Stromal cell of bone marrow (primary cell): ENCODE measurements around the gene LFNG.

Source experiments
- DNase-seq: peaks from one replicate; pipeline ENCODE4 v3.0.0-alpha.2; 2012; ENCODE audit warnings: low read depth

The LFNG gene

DNA sequence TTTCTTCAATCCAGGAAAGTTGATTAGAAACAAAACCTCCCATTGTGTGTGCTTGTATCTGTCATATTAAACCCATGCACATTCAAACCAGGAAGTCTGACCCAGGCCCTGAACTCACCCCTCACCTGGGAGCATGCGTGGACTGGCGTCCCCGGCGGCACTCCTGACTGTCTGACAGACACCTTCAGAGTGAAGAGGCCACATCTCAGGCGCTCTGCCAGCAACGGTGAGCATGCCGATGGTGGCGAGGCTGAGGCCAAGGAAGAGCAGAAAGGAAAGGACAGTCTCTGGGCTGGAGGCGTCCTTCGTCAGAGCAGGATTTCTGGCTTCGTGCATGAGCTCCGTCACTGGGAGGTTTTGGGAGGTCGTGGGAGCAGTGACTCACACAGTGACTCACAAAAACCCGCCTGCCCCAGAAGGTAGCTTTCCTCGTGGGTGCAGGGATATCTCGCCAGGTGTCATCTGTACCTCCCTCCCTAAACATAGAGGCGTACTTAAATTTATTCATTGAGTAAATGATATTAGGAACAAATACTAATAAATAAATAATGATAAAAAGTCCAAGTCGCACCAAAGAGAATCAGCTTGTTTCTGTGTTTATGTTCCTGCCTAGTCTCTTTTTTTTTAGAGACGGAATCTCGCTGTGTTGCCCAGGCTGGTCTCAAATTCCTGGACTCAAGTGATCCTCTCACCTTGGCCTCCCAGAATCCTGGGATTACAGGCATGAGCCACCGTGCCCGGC is 52.7 kb downstream of the LFNG start:
- DNase-seq: no peak

DNA sequence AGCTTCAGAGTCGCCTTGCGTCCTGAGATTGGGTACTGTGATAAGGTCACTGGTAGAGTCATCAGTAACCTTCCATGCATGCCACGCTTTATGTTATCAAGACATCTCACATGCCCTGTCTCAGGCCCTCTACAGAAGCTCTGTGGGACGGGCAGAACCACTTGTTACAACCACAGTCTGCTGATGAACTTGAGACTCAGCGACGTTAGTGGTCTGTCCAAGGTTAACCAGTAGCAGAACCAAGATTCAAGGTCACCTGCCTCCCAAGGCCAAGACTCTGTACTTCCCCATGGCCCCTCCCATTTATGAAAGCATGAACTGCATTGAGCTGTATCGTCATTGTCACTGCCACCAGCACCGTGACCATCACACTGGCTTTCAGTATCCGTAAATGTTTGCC is 54.2 kb downstream of the LFNG start:
- no peak for DNase-seq

- DNase-seq: no peak
Observed at GRCh38 chr7:2575046-2575732, 55.6 kb downstream of the LFNG start.

DNA sequence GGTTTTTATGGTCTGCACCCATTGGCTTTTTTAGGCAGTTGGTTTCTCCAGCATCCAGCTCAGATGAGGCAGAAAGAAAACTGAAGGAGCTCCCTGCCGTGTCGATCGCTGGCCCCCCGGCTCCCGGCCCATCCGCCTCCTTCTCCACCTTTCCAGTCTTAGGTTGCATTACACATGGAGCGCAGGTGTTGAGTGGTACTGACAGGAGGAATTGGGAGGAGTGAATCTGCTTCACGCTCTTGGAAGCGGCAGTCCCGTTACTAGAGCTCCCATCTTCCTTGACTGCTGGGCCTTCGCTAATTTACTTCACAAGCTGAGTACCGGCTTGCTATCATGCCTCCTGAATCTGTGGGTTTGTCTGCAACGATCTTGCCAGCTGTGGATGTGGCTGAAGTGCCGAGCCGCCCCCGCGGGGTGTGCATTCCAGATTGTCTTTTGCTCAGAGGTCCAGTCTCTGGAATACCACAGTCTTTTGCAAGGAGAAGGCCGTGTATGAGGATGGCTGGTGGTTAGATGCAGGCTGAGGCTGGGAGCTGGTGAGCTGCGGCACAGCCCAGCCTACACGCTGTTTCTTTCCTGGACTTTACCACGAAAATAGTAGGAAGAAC is 56.3 kb downstream of the LFNG start:
- no peak for DNase-seq

DNA sequence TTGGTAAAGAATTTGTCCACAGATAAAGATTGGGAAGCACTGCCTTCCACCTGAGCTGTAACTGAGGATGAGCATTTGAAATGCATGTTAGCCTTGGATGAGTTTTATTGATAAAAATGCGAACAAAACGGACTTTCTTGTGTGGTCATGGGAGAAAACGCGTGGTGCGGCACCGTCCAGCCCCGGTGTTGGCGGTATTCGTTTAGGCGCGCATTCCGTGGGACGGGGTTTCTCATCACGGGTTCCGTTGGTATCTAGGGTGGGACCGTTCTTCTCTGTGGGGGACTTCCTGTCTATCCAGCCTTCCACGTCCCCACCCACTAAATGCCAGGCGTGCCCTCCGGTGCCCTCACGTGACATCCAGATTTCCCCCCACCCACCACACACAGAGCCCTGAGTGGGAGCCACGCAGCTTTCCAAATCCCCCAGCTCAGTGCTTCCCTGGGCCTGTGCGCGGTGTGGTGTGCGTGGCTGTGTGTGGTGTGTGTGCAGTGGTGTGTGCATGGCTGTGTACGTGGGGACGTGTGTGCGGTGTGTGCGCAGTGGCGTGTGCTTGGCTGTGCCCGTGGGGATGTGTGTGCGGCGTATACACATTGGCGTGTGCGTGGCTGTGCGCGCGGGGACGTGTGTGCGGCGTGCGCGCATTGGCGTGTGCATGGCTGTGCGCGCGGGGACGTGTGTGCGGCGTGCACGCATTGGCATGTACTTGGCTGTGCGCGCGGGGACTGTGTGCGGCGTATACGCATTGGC is 57.3 kb downstream of the LFNG start:
- no peak for DNase-seq
